ENCODE results near the gene SMARCD2.
"Not testable (repeated sequence)": the region's sequence is repeated elsewhere in the genome, so short reads cannot be mapped to it uniquely, and the experiment has no call there.

The SMARCD2 gene

GRCh38 chr17:63842540-63843386, at the start of gene SMARCD2:
Gene SMARCD2 (minus strand): TSS chr17:63842685. CDS start chr17:63842674, 11 bp downstream.
- peak; percentile 77 for DNase-seq (ENCODE audit: low read depth)

- not testable (repeated sequence) for DNase-seq (ENCODE audit: low read depth)
Measured at GRCh38 chr17:63889026-63889848, 46.8 kb upstream of the SMARCD2 start.

- not testable (repeated sequence) for DNase-seq (ENCODE audit: low read depth)
Measured at GRCh38 chr17:63885119-63885518, 42.6 kb upstream of the SMARCD2 start.

GRCh38 chr17:63882626-63883126, 40.2 kb upstream of the SMARCD2 start:
- DNase-seq (ENCODE audit: low read depth), result not testable (repeated sequence)

GRCh38 chr17:63881935-63882601, 39.6 kb upstream of the SMARCD2 start, which contains the start of gene GH2:
Gene GH2 (minus strand): TSS chr17:63881944. CDS start chr17:63881801, 143 bp downstream.
- DNase-seq (ENCODE audit: low read depth), result no peak

- not testable (repeated sequence) for DNase-seq (ENCODE audit: low read depth)
Measured at GRCh38 chr17:63881337-63881736, 38.9 kb upstream of the SMARCD2 start.

GRCh38 chr17:63880706-63881105, 38.2 kb upstream of the SMARCD2 start:
- no peak for DNase-seq (ENCODE audit: low read depth)

- not testable (repeated sequence) for DNase-seq (ENCODE audit: low read depth)
Measured at GRCh38 chr17:63878413-63878812, 35.9 kb upstream of the SMARCD2 start.

GRCh38 chr17:63874693-63875092, 32.2 kb upstream of the SMARCD2 start:
- DNase-seq (ENCODE audit: low read depth), result not testable (repeated sequence)

- not testable (repeated sequence) for DNase-seq (ENCODE audit: low read depth)
Measured at GRCh38 chr17:63874061-63874626, 31.7 kb upstream of the SMARCD2 start.

- not testable (repeated sequence) for DNase-seq (ENCODE audit: low read depth)
Measured at GRCh38 chr17:63873577-63873976, 31.1 kb upstream of the SMARCD2 start, which contains the start of gene CSH2. Gene CSH2 (minus strand): TSS chr17:63873677. CDS start chr17:63873614, 63 bp downstream.

- not testable (repeated sequence) for DNase-seq (ENCODE audit: low read depth)
Measured at GRCh38 chr17:63871646-63872365, 29.3 kb upstream of the SMARCD2 start.

GRCh38 chr17:63870292-63870665, 27.8 kb upstream of the SMARCD2 start:
- not testable (repeated sequence) for DNase-seq (ENCODE audit: low read depth)

- not testable (repeated sequence) for DNase-seq (ENCODE audit: low read depth)
Measured at GRCh38 chr17:63869491-63870291, 27.2 kb upstream of the SMARCD2 start.

GRCh38 chr17:63866625-63867024, 24.1 kb upstream of the SMARCD2 start:
- DNase-seq (ENCODE audit: low read depth), result not testable (repeated sequence)

- no peak for DNase-seq (ENCODE audit: low read depth)
Measured at GRCh38 chr17:63859257-63859656, 16.8 kb upstream of the SMARCD2 start.

- not testable (repeated sequence) for DNase-seq (ENCODE audit: low read depth)
Measured at GRCh38 chr17:63856425-63856824, 13.9 kb upstream of the SMARCD2 start.

- DNase-seq (ENCODE audit: low read depth), result no peak
Measured at GRCh38 chr17:63855185-63855584, 12.7 kb upstream of the SMARCD2 start.

GRCh38 chr17:63854709-63855108, 12.2 kb upstream of the SMARCD2 start:
- DNase-seq (ENCODE audit: low read depth), result no peak

GRCh38 chr17:63853260-63853659, 10.8 kb upstream of the SMARCD2 start:
- DNase-seq (ENCODE audit: low read depth), result no peak
